GM21526 (cell line): ENCODE measurements around the gene CRAT.

ENCODE experiments used
- ATAC-seq: cut with Tn5 transposase; IDR thresholded peaks from one replicate; pipeline ENCODE4 v1.9.1; 2021; ENCODE audit warnings: moderate library complexity; ENCODE audit not compliant: unreplicated experiment, low FRiP score

Gene CRAT

DNA sequence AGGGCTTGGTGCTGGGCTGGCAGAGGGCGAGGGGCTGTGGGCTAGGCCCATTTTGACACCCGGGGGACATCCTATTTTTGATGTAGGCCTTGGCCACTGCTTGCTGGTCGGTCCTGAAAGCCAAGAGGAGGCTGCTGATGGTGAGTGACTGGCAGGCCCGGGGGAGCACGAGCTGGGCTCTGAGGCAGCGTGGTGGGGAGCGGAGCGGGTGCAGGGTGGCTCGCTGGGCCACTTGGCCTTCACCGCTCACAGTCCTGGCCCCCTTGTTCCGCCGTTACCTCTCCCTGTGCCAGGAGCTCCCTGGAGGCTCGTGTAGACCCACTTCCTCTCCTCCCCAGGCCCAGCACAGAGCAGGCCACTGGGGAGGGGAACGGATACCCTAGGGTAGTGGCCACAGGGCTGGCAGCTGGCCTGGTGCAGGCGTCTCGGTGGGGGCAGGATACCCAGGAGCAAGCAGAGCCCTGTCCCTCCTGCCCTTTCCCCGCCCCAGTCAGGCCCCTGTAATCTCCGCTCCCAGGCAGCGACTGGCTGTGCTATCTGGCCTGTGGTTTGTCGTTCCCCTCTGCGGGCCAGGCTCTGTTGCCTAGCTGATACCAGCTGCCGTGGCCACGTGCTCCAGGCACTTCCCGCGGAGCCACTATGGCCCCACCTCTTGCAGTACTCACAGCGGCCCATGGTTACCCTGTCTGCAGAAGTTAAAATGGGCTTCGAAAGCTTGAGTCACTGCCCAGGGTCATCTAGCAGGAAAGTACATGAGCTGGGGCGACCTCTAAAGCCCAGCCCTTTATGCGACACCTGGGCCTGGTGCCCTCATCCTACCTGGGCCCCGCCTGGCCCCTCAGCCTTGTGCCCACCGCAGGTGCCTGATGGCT is 41.4 kb downstream of the CRAT start:
- no peak for ATAC-seq

DNA sequence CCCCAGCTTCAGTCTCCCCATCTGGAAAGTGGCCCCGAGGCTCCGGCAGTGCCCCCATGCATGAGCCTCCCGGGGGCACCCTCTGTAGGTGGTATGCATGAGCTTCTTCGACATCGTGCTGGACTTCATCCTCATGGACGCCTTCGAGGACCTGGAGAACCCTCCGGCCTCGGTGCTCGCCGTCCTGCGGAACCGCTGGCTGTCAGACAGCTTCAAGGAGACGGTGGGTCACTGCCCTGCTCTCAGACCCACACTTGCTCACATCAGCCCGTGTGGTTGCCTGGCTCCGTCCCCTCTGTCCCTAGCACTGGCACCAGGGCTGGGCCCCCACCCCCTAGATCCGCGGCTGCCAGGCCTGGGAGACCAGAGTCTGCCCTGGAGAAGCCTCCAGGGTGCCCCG is 42.5 kb downstream of the CRAT start:
- no peak for ATAC-seq

DNA sequence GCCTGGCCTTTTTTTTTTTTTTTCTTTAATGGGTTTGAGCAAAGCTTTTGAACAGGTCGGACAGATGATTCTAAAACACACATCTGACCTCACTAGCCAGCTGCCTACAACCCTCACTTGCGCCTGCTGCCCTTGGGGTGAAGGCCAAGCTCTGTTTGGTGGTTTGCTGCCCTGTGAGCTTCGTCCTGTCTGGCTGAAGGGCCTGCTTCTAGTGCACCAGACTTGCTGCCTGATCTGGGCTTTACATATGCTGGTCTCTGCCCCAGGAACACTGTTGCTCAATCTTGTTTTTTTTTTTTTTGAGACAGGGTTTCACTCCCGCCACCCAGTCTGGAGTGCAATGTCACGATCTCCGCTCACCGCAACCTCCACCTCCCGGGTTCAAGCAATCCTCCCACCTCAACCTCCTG is 46.1 kb downstream of the CRAT start:
- ATAC-seq = no peak

DNA sequence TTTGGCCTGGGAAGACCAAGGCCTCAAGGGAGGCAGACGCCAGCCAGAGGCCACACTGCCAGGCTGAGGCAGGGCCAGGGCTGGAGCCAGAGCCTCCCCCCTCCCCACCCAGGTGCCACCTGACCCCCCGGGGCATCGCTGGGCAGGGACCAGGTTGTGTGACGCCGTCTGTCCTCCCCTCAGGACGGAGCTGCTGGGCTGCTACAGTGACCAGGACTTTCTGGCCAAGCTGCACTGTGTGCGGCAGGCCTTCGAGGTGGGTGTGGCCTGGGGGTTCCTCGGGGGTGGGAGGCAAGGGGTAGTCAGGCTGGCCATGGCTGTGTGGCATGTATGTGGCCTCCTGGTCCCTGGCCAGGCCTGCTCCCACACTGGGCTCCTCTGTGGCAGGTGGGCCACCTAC is 47.5 kb downstream of the CRAT start:
- no peak for ATAC-seq

DNA sequence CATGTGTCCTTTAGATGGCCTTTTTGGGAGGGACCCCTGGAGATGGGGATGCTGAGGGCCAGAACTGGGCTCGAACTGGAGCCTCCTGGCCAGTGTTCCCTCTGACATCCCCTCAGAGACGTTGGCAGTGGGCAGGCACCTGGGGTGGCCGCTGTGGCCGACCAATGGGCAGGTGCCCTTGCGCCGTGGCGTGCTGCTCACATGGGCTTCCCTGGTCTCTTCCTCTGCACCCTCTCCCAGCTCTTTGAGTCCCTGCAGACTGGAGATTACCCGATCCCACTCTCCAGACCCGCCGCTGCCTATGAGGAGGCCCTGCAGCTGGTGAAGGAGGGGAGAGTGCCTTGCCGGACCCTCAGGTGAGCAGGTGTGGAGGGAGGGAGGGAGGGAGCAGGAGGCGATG is 49.6 kb downstream of the CRAT start:
- no peak for ATAC-seq

DNA sequence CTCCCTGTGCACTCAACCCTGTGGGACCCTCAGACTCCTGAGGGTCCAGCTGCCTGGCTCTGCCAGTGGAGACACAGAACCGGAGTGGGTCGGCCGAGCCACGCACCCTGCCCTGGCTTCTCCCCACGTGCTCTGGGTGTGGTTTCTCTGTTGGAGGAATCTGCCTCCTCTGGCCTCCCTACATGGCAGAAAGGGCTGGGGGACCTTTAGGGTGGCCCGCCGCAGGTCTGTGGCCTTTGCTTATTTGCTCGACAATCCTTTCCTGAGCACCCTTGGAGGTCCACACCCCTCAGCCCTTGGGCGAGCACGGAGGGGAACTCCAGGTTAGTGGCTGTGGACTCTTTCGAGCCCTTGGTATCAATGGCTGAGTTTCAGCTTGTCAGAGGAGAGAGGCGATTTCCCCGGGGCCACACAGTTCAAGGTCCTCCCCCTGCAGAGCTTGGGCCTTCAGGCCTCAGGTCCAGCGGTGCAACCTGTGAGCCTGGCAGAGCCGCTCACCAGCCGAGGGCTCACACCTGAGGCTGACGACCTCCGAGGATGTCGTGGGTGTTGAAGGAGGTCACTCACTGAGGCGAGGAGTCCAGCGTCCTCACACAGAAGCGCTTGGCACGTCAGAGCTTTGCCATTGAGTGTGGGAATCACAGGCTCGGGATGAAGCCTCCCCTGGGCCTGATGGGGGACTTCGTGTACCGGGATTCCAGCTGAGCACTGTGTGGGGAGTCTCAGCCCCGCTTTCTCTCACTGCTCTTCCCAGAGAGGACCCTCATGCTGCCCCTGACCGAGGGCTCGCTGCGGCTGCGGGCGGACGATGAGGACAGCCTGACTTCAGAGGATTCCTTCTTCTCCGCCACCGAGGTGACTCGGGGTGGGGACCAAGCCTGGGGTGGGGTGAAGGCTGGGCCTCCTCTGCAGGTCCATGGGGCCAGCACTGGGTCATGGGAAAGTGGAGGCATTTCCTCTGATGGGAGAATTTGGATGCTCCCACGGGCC is 50.5 kb downstream of the CRAT start:
- no peak for ATAC-seq

DNA sequence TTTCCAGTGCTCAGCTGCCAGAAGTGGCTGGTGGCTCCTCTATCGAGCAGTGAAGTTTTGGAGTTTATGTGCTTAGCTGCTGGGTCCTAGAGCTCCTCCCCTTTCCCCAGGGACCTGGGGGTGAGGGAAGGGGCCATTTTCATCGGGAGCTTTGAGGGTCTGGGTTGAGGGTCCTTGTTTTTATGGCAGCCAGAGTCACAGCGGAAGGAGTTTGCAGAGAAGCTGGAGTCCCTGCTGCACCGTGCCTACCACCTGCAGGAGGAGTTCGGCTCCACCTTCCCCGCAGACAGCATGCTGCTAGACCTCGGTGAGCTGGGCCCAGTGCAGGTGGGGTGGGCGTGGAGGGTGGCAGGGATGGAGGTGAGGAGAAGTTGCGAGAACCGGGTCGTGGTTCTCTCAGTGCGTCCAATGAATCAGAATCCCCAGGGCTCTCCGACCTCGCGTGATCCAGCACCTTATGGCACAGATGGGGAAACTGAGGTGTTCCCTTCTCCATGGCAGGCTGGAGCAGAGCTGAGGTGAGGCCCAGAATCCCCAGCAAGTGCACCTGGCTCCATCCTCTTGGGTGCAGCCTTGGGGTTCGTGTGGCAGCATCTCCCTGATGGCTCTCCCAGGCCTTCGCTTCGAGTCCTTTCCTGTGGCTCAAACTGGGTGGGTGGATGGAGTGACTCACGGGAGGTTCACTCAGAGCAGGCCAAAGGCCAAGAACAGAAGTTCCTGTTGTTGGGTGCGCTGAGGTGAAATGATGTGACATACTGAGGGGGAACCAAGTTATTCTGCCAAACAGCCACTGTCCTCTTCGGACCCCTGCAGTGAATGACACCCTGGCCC is 51.4 kb downstream of the CRAT start:
- no peak for ATAC-seq

DNA sequence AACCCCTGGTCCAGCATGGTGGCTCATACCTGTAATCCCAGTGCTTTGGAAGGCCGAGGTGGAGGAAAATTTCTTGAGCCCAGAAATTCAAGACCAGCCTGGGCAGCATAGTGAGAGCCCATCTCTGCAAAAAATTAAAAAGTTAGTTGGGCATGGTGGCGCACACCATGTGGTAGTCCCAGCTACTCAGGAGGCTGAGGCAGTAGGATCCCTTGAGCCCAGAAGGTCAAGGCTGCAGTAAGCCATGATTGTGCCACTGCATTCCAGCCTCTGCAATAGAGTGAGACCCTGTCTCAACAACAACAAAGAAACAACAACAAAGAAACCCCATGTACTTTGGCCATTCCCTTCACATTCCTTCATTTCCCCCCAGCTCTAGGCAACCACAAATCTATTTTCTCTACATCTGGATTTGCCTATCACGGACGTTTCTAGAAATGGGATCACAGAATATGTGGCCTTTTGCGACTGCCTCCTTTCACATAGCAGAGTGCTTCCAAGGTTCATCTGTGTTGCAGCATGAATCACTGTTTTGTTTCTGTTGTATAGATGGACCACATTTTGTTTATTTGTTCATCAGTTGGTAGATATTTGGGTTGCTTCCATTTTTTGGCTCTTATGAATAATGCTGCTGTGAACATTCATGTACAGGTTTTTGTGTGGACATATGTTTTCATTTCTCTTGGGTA is 56.3 kb downstream of the CRAT start:
- no peak for ATAC-seq

DNA sequence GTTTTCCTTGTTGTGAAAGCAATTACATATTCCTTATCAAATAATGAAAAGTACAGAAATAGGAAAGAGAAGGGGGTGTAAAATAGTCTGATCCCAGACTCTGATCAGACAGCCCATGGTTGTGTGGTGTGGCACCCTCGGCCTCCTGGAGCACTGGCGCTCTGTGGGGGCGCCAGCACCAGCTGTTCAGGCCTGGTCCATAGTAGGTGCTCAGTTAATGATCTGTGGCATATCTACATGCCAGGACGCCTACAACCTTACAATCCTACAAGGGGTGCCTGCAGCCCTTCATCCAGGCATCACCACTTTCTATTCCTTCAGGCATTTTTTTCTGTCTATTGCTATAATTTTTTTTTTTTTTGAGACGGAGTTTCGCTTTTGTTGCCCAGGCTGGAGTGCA is 57.6 kb downstream of the CRAT start:
- no peak for ATAC-seq

DNA sequence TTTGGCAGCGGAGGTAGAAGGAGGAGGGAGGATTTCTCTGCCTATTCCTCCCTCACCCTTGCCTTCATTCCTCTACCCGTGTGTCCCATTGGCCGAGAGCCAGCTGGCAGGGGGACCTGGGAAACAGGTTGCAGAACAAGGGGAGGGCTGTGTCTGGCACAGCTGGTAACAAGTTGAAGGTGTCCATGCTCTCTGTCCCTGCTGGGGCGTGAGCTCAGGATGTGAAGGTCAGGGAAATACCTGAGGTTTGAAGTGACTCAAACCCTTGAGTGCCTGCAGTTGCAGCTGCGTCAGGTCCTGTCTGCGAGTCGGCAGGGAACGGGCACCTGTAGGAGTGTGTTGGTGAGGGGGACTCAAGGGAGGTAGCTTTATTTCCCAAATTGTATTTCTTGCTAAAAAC is 58.0 kb downstream of the CRAT start:
- no peak for ATAC-seq
